Measurements from ENCODE around the gene POLDIP2.

Gene POLDIP2

DNA sequence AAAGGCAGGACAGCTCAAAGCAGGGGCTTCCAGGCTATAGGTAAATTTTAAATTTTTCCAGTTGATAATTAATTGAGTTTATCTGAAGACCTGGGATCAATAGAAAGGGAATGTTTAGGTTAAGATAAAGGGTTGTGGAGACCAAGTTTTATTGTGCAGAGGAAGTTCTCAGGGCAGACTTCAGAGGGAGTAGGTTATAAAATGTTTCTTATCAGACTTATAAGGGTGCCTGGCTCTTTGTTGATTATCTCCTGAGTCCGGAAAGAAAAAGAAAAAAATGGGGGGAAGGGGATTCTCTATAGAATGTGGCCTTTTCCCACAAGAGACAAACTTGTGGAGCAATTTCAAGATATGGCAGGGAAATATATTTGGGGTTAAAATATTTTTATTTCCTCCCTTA, 32.8 kb upstream of the POLDIP2 start:
- DNase-seq (ENCODE audit: low read depth) = no peak

GRCh38 chr17:28388106-28388505, 30.8 kb upstream of the POLDIP2 start:
- DNase-seq (ENCODE audit: low read depth) = no peak

GRCh38 chr17:28386391-28386790, 29.1 kb upstream of the POLDIP2 start:
- no peak for DNase-seq (ENCODE audit: low read depth)

DNA sequence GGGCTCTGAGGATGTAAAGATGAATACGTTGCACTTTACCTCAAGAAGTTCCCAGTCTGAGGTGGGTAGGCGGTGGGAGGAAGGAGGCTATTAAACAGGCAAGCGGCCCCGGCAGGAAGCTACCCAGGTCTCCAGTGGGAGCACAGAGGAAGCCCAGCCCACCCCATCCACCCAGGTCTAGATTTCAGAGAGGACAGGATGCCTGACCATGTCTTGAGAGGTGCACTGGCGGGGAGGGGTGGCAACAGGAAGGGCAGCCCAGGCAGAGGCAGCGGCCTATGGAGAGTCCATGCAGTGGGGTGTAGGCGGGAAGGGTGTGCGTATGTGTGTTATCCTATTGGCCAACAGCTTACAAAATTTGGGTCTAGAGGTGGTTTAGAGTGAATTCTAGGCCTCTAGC, 28.1 kb upstream of the POLDIP2 start:
- no peak for DNase-seq (ENCODE audit: low read depth)

GRCh38 chr17:28385037-28385400, 27.7 kb upstream of the POLDIP2 start:
- no peak for DNase-seq (ENCODE audit: low read depth)

GRCh38 chr17:28384281-28385036, 27.1 kb upstream of the POLDIP2 start:
- DNase-seq (ENCODE audit: low read depth) = no peak

DNA sequence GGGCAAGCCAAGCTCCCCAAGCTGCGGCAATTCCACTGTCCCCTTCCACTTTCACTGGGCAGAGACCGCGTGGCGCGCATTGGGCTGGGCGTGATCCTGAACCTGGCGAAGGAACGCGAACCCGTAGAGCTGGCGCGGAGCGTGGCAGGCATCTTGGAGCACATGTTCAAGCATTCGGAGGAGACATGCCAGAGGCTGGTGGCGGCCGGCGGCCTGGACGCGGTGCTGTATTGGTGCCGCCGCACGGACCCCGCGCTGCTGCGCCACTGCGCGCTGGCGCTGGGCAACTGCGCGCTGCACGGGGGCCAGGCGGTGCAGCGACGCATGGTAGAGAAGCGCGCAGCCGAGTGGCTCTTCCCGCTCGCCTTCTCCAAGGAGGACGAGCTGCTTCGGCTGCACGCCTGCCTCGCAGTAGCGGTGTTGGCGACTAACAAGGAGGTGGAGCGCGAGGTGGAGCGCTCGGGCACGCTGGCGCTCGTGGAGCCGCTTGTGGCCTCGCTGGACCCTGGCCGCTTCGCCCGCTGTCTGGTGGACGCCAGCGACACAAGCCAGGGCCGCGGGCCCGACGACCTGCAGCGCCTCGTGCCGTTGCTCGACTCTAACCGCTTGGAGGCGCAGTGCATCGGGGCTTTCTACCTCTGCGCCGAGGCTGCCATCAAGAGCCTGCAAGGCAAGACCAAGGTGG, 24.0 kb upstream of the POLDIP2 start:
- no peak for DNase-seq (ENCODE audit: low read depth)

DNA sequence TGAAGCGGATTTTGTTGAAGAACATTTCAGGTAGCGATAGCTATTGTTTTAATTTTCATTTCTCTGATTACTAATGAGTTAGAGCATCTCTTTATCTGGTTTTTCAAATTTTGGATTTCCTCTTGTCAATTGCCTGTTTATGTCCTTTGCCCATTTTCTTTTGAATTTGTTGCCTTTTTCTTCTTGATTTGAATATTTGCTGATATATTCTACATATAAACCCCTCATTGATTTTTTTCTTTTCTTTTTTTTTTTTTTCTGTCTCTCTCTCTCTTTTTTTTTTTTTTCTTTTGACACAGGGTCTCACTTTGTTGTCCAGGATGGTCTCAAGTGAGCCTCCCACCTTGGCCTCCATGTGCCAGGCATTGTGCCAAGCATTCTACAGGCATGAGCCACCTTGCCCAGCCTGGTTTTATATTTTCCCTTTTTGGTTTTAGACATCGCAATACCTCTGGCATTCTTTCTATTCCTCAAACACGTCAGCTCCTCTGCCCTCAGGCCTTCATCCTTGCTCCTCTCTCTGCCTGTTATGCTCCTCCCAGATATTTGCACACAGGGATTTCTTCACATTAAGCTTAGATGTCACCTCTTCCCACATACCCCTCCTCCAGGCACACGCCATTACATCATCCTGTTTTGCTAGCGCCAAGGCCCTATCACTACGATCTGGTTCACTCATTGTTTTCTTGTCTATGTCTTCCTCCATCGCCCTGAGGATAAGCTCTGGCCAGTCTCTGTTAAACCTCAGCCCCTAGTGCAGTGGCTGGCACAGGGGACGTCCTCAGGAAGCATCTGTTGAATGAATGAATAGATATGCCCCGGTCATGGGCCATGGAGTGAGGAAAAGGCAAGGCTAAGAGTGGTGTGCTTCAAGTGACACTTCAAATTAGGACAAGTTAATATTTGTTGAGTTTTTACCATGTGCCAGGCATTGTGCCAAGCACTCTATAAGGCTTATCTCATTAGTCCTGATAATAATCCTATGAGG, 22.8 kb upstream of the POLDIP2 start:
- DNase-seq (ENCODE audit: low read depth) = no peak

GRCh38 chr17:28372945-28373274, 15.6 kb upstream of the POLDIP2 start:
- no peak for DNase-seq (ENCODE audit: low read depth)

- no peak for DNase-seq (ENCODE audit: low read depth)
Observed at GRCh38 chr17:28372203-28372944, 15.0 kb upstream of the POLDIP2 start.

DNA sequence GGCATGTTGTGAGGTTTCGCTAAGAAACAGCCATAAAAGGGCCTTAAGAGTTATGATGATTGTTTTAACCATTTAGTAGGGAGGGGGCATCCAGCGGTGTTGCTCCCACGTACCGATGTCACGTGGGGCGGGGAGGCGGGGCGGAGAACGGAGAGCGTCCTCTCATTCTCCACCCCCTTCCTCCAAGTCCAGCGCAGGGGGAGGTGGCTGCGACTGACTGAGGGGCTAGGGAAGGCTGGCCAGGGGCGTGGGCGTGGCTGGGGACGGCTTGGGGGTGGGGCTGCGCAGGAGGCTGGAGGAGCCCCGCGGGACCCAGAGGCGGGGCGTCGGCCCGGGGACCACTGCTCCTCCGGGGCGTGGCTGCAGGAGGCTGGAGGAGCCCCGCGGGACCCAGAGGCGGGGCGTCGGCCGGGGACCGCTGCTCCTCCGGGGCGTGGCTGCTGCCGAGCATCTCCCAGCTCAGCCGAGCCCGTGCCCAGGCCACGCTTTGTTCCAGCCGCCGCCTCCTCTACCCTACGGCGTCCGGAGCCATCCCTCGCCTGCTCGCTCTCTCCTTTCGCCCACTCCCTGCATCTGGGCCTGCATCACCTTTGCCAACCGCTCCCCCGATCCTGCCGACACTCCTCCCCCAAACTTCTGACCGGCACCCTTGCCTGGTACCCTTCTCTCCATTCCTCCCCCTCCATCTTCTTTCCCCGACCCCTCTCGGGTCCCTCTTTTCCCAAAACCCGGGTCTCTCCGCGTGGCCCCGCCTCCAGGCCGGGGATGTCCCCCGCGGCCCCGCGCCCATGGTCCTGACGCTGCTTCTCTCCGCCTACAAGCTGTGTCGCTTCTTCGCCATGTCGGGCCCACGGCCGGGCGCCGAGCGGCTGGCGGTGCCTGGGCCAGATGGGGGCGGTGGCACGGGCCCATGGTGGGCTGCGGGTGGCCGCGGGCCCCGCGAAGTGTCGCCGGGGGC, 14.2 kb upstream of the POLDIP2 start, which contains the start of gene SARM1:
Gene SARM1, plus strand, starts transcription at position 450 of the 958 bp plus-strand sequence. Its CDS starts 339 bp downstream, at position 789.
- peak; percentile 44 for DNase-seq (ENCODE audit: low read depth)

GRCh38 chr17:28370744-28371103, 13.4 kb upstream of the POLDIP2 start:
- no peak for DNase-seq (ENCODE audit: low read depth)

GRCh38 chr17:28370035-28370743, 12.9 kb upstream of the POLDIP2 start, which contains the start of gene VTN:
Gene VTN, minus strand, starts transcription at chr17:28370307. Its CDS starts 104 bp downstream, at chr17:28370203.
- DNase-seq (ENCODE audit: low read depth) = no peak

- DNase-seq (ENCODE audit: low read depth) = no peak
Observed at GRCh38 chr17:28369684-28370034, 12.3 kb upstream of the POLDIP2 start.

DNA sequence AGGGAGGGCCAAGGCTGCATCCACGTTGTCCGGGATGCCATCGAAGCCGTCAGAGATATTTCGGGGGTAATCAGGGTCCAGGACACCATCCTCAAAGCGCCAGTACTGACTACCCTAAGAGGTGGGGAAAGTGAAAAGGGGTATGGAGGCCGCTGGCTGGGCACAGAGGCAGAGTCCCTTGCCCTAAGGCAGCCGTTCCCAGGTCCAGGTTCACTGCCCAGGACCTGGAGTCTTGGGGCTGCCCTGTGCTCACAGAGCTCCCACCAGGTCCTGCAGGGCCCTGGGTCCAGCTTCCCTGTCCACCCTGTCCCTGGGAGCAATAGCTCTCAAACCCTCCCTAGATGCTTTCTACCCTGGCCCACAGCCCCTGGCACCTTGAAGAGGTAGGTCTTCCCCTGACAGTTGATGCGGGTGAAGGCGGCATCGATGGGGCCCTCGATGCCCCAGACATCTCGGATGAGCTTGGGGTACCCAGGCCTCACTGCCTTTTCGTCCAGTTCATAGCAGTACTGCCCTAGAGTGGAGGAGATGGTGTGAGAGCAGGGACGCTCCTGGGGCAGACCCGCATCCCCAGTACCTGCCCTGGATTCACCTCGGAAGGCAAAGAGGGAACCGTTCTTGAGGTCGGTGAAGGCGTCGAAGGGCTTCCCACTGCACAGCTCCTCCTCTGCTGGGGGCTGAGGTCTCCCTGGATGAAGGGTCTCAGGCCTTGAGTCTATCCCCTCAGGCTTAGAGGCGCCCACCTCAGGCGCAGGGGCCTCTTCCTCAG, 11.8 kb upstream of the POLDIP2 start:
- no peak for DNase-seq (ENCODE audit: low read depth)

GRCh38 chr17:28368306-28368831, 11.0 kb upstream of the POLDIP2 start:
- no peak for DNase-seq (ENCODE audit: low read depth)

- DNase-seq (ENCODE audit: low read depth) = no peak
Observed at GRCh38 chr17:28367641-28368305, 10.4 kb upstream of the POLDIP2 start.

- no peak for DNase-seq (ENCODE audit: low read depth)
Observed at GRCh38 chr17:28366605-28367004, 9.3 kb upstream of the POLDIP2 start.

All from GM04504 (cell line).